Right lung (tissue), 5 donors: ENCODE measurements around the gene KIAA1755. TPM values are rescaled to one million over a fixed set of nuclear protein-coding genes. Genes with fewer than 3 reads are reported as not detected.
"Not testable (repeated sequence)": the region's sequence is repeated elsewhere in the genome, so short reads cannot be mapped to it uniquely, and the experiment has no call there.

Experiments
- DNase-seq, 2 donors: peaks; one replicate each; pipeline ENCODE4 v3.0.0-alpha.2; 2013
- polyA plus RNA-seq, 5 donors: library from polyadenylated mRNA; unstranded; fragments of 120-200 nt; gene quantifications; one replicate each; pipeline versions ENCODE4 v1.2.1 to v1.2.3, GENCODE V29; 2013; ENCODE audit warnings: inconsistent platforms in 1 of 5, low replicate concordance in 1 of 5; ENCODE audit not compliant: insufficient read length in 5 of 5, insufficient read depth in 1 of 5

The KIAA1755 gene
- polyA plus RNA-seq, 5 donors = 2.0 to 5.8 (median 3.1) TPM

DNA sequence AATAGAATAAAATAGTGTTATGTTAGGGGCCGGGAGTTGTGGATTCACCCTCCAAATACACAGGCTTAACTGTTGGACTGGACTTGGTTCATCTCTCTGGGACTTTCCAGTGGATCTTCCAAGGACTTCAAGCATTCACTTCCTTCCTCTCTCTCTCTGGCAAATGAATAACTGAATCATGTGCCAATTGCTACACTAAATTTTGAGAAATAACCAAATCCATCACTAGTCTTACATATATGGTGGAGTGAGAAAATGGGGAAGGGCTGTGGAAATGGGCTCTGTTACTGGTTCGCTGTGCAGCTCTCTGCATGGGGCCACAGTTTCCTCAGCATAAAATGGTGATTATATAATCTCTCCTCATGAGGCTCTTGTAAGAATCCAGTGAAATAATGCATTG, 6.8 kb upstream of the KIAA1755 start:
- DNase-seq = no peak

DNA sequence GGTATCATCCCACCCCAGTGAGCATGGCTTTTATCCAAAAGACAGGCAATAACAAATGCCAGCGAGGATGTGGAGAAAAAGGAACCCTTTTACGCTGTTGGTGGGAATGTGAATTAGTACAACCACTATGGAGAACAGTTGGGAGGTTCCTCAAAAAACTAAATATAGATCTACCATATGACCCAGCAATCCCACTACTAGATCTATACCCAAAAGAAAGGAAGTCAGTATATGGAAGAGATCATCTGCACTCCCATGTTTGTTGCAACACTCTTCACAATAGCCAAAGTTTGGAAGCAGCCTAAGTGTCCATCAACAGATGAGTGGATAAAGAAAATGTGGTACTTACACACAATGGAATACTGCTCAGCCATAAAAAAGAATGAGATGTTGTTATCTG, 5.9 kb upstream of the KIAA1755 start:
- DNase-seq = no peak

DNA sequence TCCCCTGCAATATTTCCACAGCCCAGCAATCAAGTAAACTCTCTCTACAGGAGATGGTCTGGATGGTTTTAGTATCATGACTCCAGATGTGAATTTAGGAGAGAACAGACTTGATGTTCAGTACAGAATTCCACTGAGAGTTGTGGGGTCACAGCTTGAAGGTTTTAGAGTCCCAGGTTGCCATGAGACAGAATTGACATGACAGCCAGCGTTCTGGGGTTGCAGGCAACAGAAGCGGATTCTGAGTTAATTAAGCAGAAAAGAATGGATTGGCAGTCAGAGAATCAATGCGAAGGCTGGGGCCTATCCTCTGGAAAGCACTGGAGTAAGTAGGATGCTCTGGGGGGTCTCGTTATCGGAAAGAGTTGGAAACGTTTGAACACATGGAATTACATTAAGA, 2.4 kb upstream of the KIAA1755 start:
- no peak for DNase-seq

DNA sequence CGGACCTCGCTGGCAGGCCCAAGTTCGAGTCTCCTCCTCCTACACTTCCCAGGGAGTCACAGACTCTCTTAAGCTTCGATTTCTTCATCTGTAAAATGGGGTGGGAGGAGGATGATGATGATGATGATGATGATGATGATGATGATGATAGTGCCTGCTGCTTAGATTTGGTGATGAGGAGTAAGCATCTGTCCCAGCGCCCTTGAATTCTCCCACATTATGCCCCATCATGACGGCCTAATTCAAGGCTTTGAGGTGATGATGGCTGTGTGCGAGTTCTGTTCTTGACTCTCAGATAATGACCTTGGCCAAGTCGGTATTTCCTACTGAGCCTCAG, 487 bp upstream of the KIAA1755 start:
- no peak for DNase-seq

DNA sequence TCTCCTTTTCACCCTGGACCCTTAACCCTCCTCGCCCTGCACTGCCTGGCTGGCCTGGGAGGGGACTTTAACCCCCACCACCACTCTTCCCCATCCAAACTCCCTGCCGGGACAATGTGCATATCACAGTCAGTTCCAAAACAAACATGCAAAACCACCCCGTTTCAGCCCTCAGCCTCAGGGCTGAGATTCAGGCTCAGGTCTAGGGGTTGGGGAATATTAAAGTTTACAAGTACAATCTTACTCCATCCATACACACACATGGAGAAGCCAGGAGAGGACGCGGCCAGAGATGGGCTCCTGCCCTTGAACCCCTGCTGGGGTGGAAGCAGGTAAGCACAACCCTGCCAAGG, 534 bp downstream of the KIAA1755 start:
- no peak for DNase-seq

DNA sequence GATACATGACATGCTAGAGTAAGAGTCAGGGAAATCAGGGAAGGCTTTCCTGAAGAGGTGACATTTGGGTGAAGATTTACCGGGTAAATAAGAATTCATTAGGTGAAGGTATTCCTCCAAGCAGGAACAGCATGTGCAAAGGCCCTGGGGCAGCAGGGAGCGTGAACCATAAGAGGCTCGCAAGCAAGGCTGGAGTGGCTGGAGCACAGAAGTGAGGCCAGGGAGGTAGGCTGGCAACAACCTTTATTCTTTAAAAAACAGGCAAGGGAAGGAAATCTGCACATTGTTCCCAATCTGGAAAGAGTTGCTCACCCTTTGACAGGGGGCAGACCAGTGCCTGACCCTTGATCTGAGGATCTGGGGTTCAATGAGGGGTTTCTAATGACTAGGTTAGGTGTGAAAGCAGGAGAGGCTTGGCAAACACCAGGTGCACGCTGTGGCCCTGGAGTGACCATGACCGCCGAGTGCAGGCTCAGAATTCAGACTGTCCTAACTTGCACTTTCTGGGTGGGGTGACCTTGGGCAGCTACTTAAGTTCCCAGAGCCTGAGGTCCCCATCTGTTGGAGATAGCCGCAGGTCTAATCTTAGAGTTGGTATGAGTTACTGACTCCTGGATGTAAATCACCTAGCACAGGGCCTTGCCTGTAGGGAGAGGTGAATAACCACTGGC, 1.9 kb downstream of the KIAA1755 start:
- no peak for DNase-seq

DNA sequence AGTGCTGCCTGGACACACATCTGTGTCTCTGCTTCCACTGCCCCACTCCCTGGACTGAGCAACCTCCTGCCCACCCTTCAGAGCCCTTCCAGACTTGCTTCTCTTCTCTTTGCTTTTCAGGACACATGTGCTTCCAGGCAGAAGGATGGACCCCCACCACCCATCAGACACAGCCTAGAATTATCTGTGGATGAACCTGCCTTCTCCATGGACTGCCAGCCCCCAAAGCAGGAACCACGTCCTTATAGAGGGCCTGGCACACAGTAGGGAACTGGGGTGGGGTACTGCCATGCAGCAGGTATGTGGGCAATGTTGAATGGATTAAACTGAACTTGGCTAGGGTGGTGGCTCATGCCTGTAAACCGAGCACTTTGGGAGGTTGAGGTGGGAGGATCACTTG, 3.6 kb downstream of the KIAA1755 start:
- DNase-seq = no peak

DNA sequence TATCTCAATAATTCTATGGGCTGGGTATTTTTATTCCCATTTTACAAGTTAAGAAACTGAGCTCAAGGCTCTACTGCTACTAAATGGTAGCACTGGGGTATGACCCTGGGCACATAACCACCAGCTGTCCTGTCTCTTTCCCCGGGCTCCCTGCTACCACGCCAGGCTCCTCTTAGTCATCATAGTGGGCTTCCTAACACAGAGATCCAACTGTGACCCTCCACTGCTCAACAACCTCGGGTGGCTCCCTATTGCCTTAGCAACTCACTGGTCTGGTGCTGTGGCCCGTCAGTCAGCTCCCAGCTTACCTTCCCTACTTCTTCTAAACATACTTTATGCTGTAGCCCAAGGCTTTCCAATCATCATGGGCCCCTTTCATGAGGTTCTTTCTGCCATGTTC, 4.5 kb downstream of the KIAA1755 start:
- no peak for DNase-seq

DNA sequence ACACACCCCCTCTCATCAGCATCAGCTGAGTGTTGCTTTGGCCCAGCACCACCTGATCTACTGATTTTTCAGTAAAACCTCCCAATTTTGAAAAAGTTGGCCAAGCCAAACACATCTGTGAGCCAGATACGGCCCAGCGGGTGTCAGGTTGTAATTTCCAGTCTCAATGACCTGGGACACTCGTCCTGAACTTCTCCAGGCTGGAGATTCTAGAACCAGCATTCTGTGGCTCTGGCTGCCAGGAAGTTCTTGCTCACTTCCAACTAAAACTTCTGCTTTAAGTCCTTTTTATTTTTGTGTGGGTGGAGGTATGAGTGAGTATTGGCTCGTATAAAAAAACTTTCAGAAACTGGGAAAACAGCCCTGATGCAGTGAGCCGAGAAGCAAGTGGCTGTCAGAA, 5.1 kb downstream of the KIAA1755 start:
- no peak for DNase-seq

DNA sequence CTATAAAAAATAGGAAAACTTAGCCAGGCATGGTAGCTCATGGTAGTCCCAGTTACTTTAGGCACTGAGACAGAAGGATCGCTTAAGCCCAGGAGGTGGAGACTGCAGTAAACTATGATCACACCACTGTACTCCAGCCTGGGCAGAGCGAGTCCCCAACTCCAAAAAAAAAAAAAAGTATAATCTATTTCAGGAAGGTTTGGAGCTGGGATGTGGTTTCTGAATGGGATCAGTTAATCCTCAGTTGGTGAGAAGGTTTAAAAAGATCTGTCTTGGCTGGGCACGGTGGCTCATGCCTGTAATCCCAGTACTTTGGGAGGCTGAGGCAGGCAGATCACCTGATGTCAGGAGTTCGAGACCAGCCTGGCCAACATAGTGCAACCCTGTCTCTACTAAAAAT, 5.9 kb downstream of the KIAA1755 start:
- not testable (repeated sequence) for DNase-seq

DNA sequence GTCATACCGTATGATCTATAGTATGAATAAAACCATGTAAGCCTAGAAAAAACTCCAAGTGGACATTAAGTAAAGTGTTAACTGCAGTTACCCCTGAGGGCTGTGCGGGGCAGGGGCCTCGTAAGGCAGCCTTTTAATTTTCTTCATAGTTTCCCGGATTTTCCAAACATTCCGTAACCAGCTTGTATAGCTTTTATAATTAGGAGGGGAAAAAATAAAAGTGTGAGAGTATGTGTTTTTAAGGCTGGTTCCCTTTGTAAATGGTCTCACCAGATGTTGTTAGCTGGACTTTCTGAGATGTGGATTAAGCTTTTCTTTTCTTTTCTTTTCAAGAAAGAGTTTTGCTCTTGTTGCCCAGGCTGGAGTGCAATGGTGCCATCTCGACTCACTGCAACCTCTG, 7.0 kb downstream of the KIAA1755 start:
- DNase-seq = no peak

DNA sequence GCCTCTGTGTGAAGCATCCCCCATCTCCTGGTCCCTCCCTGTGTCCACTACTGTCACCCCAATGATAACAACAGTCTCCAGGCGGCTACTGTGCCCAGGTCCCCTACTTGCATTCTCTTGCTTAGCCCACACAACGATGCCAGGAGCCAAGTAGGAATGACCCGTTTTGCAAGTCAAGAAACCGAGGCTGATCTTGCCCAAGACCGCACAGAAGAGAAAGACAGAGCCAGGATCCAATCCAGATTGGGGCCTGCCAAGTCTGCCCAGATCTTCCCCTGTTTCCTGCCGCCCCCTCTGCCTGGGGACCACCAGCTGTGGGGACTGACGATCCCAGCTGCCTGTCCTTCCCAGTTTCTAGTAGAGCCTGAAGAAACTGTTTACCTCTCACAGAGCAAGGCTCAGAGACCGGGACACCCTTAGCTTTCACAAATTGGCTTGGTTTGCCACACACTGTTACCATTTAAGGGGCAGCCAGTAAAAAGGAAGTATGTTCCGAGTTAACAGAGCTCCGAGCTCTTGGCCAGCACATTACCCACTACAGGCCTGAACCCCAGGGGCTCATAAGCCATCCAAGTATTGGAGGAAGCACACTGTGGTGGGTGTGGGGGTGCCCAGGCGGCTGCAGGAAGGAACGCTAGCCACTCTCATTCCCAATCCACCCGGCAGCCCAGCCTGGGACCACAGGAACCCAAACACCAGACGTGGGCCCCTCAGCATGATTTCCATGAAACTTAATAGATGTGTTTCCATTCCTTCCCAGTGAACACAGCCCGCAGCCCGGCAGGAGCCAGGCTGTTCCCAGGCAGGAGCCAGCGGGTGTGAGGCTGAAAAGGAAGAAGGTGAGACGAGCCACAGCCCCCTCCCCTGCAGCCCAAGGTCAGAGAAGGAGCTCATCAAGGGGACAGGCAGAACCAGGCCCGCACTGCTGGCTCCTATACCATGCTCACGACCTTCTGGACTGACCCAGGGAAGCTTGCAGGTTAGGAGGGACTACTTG, 7.9 kb downstream of the KIAA1755 start:
- peak in 1 of 2 donors; percentile 46 for DNase-seq

DNA sequence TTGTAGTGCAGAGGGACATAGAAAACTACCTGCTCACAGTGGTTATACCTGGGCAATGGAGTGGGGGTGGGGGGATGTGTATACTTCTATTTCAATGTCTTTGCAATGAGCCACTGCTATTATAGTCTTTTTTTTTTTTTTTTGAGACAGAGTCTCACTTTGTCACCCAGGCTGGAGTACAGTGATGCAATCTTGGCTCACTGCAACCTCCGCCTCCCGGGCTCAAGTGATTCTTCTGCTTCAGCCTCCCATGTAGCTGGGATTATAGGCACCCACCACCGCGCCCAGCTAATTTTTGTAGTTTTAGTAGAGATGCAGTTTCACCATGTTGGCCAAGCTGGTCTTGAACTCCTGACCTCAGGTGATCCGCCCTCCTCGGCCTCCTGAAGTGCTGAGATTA, 9.1 kb downstream of the KIAA1755 start:
- not testable (repeated sequence) for DNase-seq

DNA sequence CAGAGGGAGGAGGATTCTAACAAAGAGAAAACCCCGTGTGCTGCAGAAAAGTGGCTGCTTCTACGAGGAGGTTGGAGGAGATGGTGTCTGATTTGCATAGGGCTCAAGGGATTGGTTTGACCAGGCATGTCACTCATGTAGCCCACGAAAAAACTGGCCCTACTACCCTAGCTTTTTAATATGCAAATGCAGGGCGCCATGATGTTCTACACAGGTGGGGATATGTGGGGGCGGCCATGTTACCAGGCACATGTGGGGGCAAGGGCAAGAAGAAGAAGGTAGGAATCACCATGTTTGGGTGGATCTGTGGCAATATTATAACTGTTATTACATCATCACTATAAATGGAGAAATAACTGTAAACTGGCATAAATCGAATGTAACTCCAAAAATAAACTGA, 9.9 kb downstream of the KIAA1755 start:
- no peak for DNase-seq

DNA sequence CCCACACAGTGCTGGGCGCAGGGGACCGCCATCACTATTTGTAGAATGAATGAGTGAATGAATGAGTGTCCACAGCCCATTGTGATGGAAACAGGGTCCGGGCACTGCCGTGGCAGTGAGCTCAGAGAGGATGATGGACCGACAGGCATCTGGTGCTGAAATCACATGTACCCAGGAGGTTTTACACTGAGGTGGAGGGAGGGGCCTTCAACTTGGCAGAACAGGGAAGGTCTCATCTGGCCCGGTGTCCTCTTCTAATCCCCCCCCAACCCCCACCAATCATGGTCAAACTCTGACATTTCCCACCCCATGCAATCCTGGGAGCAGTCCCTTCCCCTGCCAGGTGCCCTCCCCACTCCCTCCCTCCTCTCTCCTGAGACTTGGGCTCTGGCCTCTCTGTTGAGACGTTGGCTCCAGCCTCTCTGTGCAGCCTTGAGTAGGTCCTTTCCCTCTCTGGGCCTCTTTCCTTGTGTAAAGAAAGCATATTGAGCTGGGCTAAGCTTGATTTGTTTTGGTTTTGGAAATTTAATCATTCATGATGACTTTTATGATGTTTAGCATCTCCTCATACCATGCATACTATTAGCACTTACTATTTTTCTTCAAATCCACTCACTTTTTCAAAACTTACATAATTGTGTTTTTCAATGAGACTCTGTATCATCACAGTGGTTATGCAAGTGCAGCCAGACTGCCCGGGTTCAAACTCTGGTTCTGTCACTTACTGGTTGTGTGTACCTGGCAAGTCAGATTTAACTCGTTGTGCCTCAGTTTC, 10.8 kb downstream of the KIAA1755 start:
- DNase-seq = no peak

DNA sequence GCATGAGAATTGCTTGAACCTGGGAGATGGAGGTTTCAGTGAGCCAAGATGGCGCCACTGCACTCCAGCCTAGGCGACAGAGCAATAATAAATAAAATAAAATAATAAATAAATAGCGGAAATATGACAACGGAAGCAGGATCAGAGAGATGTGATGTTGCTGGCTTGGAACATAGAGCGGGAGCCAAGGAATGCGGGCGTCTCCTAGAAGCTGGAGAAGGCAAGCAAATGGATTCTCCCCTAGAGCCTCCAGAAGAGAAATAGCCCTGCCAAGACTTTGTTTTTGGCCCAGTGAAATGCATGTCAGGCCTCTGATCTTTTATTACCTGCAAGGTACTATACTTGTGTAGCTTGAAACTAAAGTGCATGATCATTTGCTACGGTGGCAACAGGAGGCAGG, 12.4 kb downstream of the KIAA1755 start:
- DNase-seq = no peak

DNA sequence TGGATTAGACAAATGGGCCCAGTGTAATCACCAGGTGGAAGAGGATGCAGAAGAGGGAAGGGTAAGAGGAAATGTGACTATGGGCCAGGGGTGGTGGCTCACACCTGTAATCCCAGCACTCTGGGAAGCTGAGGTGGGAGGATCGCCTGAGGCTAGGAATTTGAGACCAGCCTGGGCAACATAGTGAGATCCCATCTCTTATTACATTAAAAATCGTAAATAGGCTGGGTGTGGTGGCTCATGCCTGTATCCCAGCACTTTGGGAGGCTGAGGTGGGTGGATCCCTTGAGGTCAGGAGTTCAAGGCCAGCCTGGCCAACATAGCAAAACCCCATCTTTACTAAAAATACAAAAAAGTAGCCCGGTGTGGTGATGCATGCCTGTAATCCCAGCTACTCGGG, 12.8 kb downstream of the KIAA1755 start:
- not testable (repeated sequence) for DNase-seq

DNA sequence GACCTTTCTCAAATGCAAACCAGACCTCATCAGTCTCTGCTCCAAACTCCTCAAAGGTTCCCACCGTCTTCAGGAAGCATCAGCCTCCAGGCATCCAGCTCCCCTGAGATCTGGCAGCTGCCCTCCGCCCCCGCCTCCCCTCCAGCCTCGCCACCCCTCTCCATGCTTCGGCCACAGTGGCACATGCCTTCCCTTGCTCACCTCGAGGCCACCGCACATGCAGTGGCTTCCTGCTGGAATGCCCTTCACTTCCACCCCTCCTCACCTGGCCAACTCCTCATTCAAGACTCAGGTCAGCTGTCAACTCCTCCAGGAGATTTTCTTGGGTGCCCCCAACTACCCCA, 13.4 kb downstream of the KIAA1755 start:
- DNase-seq = no peak

DNA sequence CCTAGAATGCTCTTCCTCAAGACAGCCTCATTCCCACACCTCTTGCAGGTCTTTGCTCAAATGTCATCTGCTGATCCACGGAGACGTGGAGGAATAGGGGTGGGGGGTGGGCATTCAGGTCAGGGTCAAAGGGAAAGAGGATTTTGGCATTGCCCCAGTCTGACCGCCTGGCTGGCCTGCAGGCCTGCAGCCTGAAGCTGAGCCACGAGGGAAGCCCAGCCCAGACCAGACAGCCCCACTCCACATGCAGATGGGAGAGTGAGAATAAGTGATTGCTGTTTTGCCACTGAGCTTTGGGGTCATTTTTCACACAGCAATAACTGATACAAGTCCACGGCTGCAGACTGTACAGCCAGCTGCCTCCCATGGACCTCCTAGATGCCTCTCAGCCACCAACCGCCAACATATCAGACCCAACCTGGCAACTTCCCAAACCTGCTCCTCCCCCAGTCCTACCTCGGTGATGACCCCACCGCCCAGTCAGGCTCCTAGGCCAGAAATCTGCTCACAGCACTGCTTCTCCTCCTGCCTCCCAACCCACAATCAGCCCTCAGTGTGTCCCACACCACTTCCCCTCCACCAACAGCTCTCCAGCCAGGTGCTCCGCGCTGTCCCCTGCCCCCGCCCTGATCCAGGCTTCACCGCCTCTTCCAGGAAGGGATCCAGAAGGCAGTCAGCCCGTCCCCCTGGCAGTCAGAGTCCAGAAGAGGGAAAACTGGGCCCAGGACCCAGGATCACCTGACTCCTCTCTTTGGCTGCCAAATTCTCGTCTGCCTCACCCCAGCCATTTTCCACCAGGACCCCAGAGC, 14.0 kb downstream of the KIAA1755 start:
- DNase-seq = no peak

DNA sequence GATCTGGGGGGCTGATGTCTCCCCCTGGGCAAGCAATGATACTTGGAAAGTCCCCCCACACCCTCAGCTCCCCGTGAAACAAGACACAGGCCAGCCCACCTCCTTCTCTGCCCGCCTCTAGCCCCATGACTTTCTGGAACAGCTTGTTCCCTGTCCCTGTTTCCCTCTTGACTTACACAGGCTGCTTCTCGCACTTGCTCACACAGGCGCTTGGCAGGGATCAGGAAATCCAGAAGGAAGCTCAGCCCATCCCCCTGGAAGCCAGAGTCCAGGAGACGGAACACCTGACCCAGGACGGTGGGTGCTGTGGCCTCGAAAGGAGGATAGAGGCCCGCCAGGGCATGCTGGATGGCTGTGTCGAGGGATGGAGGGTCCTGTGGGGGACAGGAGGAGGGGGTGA, 14.8 kb downstream of the KIAA1755 start:
- DNase-seq = no peak

DNA sequence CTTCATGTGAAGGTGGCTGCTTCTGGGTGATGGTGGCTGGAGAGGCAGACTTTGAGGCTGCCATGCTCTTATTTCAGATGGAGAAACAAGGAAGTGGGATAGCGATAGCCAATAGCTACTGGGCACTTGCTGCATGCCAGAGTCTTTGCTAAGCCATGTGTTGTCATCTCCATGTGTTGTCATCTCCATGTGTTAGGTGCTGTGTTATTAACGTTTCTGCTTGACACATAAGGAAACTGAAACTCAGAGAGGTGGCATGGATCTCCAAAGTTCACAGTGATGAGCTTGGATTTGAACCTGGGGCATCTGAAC, 16.9 kb downstream of the KIAA1755 start:
- no peak for DNase-seq
